GM13976 (cell line): Measurements from ENCODE around the gene GPR153.

Experiments used
- DNase-seq: peaks from one replicate; pipeline ENCODE4 v3.0.0; 2012; ENCODE audit warnings: low spot score
- CTCF ChIP-seq: IDR thresholded peaks from 2 replicates; pipeline ENCODE4 v1.5.1; 2012; ENCODE audit warnings: borderline replicate concordance, mild to moderate bottlenecking; ENCODE audit not compliant: insufficient read depth; ENCODE audit errors: extremely low read depth, missing control alignments, control extremely low read depth
- in situ Hi-C: fragments of 300-500 bp; cut with MboI; formaldehyde crosslinking; loops from one replicate; pipeline ENCODE4 v1.12.0; 2022; ENCODE audit warnings: low sequenced_read_pairs, mixed read lengths, inconsistent platforms; ENCODE audit not compliant: unreplicated experiment

GPR153 gene

GRCh38 chr1:6270401-6270800 is 9.5 kb upstream of the GPR153 start:
- in situ Hi-C loops: no loop called here
- DNase-seq: no peak
- TF ChIP-seq CTCF: no peak

- no peak for TF ChIP-seq CTCF
- in situ Hi-C loops: no loop called here
- no peak for DNase-seq
Measured at GRCh38 chr1:6269720-6270400, 9.0 kb upstream of the GPR153 start.

- DNase-seq: no peak
- TF ChIP-seq CTCF: no peak
- in situ Hi-C loops: no loop called here
Measured at GRCh38 chr1:6269296-6269695, 8.4 kb upstream of the GPR153 start.

GRCh38 chr1:6268415-6268814 is 7.5 kb upstream of the GPR153 start:
- no peak for TF ChIP-seq CTCF
- in situ Hi-C loops: no loop called here
- no peak for DNase-seq

GRCh38 chr1:6267686-6268322 is 6.9 kb upstream of the GPR153 start:
- in situ Hi-C loops: no loop called here
- no peak for DNase-seq
- no peak for TF ChIP-seq CTCF

- no peak for TF ChIP-seq CTCF
- in situ Hi-C loops: no loop called here
- no peak for DNase-seq
Measured at GRCh38 chr1:6266641-6267040, 5.7 kb upstream of the GPR153 start.
